OCI-LY1 (cell line): Measurements from ENCODE around the gene PAX9.

Source experiments
- H2AFZ ChIP-seq: fragments of 200-600 bp; sonication (generic), shearing (Covaris generic); 2 replicates; pipeline ENCODE4 v1.6.0; 2014; ENCODE audit warnings: antibody characterized with exemption, mild to moderate bottlenecking, low read length
- H3F3A ChIP-seq: fragments of 200-600 bp; sonication (generic), shearing (Covaris generic); 2 replicates; pipeline ENCODE4 v1.6.0; 2014; ENCODE audit warnings: mild to moderate bottlenecking, antibody characterized with exemption, low read length, moderate library complexity; ENCODE audit not compliant: insufficient read depth
- H3K27ac ChIP-seq: fragments of 200-600 bp; sonication (generic); 2 replicates; pipeline ENCODE4 v1.5.1; 2014; ENCODE audit warnings: low read length, mixed run types, mild to moderate bottlenecking, low read depth; ENCODE audit not compliant: poor library complexity, severe bottlenecking
- H3K27me3 ChIP-seq: fragments of 200-600 bp; sonication (generic); 2 replicates; pipeline ENCODE4 v1.6.0; 2014; ENCODE audit warnings: antibody characterized with exemption, mild to moderate bottlenecking, low read length, moderate library complexity; ENCODE audit not compliant: insufficient read depth
- H3K36me3 ChIP-seq: fragments of 200-600 bp; sonication (generic); 2 replicates; pipeline ENCODE4 v1.6.1; 2014; ENCODE audit warnings: mild to moderate bottlenecking, antibody characterized with exemption, low read length, moderate library complexity, mixed read lengths; ENCODE audit not compliant: insufficient read depth
- H3K4me1 ChIP-seq: fragments of 200-600 bp; sonication (generic); 2 replicates; pipeline ENCODE4 v1.5.1; 2014; ENCODE audit warnings: mild to moderate bottlenecking, low read length, moderate library complexity; ENCODE audit not compliant: insufficient read depth, severe bottlenecking
- H3K4me2 ChIP-seq: fragments of 200-600 bp; sonication (generic), shearing (Covaris generic); 2 replicates; pipeline ENCODE4 v1.6.1; 2014; ENCODE audit warnings: low read length
- H3K4me3 ChIP-seq: fragments of 200-600 bp; sonication (generic); 2 replicates; pipeline ENCODE4 v1.5.1; 2014; ENCODE audit warnings: low read length, low read depth, mild to moderate bottlenecking, mixed read lengths; ENCODE audit not compliant: poor library complexity, severe bottlenecking
- H3K79me2 ChIP-seq: fragments of 200-600 bp; shearing (Covaris generic); 2 replicates; pipeline ENCODE4 v1.6.1; 2016; ENCODE audit warnings: mixed run types, low read length, mixed read lengths; ENCODE audit not compliant: insufficient read depth
- H3K9ac ChIP-seq: fragments of 200-600 bp; sonication (generic), shearing (Covaris generic); 2 replicates; pipeline ENCODE4 v1.6.1; 2014; ENCODE audit warnings: mild to moderate bottlenecking, low read length, mixed read lengths
- H3K9me2 ChIP-seq: fragments of 200-600 bp; sonication (generic), shearing (Covaris generic); 2 replicates; pipeline ENCODE4 v1.6.1; 2014; ENCODE audit warnings: low read depth, mild to moderate bottlenecking, low read length, mixed read lengths
- H3K9me3 ChIP-seq: fragments of 200-600 bp; shearing (Covaris generic); 2 replicates; pipeline ENCODE4 v1.6.1; 2014; ENCODE audit warnings: low read length, mixed read lengths
- H4K20me1 ChIP-seq: fragments of 200-600 bp; sonication (generic), shearing (Covaris generic); 2 replicates; pipeline ENCODE4 v1.6.0; 2016; ENCODE audit warnings: mild to moderate bottlenecking, low read length; ENCODE audit not compliant: insufficient read depth
- CTCF ChIP-seq: fragments of 200-600 bp; sonication (generic), shearing (Covaris generic); IDR thresholded peaks from 2 replicates; pipeline ENCODE4 v1.5.1; 2017; ENCODE audit warnings: mild to moderate bottlenecking, antibody characterized with exemption, low read length, moderate library complexity, mixed read lengths
- EZH2 ChIP-seq: fragments of 200-600 bp; sonication (generic), shearing (Covaris generic); IDR thresholded peaks from 2 replicates; pipeline ENCODE4 v1.8.0; 2017; ENCODE audit warnings: borderline replicate concordance, mixed run types, mild to moderate bottlenecking, antibody characterized with exemption, low read length, moderate library complexity, mixed read lengths

Gene PAX9

GRCh38 chr14:36657399-36658122, 4.1 kb upstream of the PAX9 start:
- no peaks in the 10 kb centered on the region for H3K9me3 ChIP-seq
- no peaks in the 10 kb centered on the region for H4K20me1 ChIP-seq
- no peaks in the 10 kb centered on the region for H3K79me2 ChIP-seq
- H3K9ac ChIP-seq = no peak overlapping the region
- no peaks in the 10 kb centered on the region for H3F3A ChIP-seq
- H3K9me2 ChIP-seq = no peaks in the 10 kb centered on the region
- no peaks in the 10 kb centered on the region for H3K36me3 ChIP-seq
- H3K4me3 ChIP-seq = no peak overlapping the region
- H3K4me2 ChIP-seq = no peak overlapping the region
- H3K4me1 ChIP-seq = no peaks in the 10 kb centered on the region
- no peak for TF ChIP-seq CTCF
- no peak for TF ChIP-seq EZH2
- H3K27me3 ChIP-seq = no peaks in the 10 kb centered on the region
- H3K27ac ChIP-seq = no peak overlapping the region
- H2AFZ ChIP-seq = no peak overlapping the region

- H3F3A ChIP-seq = no peaks in the 10 kb centered on the region
- no peaks in the 10 kb centered on the region for H4K20me1 ChIP-seq
- H3K27ac ChIP-seq = no peak overlapping the region
- H3K4me1 ChIP-seq = no peaks in the 10 kb centered on the region
- H3K9ac ChIP-seq = no peak overlapping the region
- no peak overlapping the region for H2AFZ ChIP-seq
- H3K9me2 ChIP-seq = no peaks in the 10 kb centered on the region
- H3K36me3 ChIP-seq = no peaks in the 10 kb centered on the region
- no peaks in the 10 kb centered on the region for H3K9me3 ChIP-seq
- H3K27me3 ChIP-seq = no peaks in the 10 kb centered on the region
- no peak overlapping the region for H3K4me3 ChIP-seq
- H3K4me2 ChIP-seq = no peak overlapping the region
- H3K79me2 ChIP-seq = no peaks in the 10 kb centered on the region
- no peak for TF ChIP-seq EZH2
- TF ChIP-seq CTCF = no peak
Observed at GRCh38 chr14:36658123-36659009, 3.3 kb upstream of the PAX9 start.

- H3F3A ChIP-seq = no peaks in the 10 kb centered on the region
- TF ChIP-seq EZH2 = no peak
- TF ChIP-seq CTCF = no peak
- no peaks in the 10 kb centered on the region for H3K4me1 ChIP-seq
- no peak overlapping the region for H3K27ac ChIP-seq
- no peaks in the 10 kb centered on the region for H3K79me2 ChIP-seq
- H3K4me3 ChIP-seq = no peak overlapping the region
- H3K4me2 ChIP-seq = no peak overlapping the region
- no peak overlapping the region for H2AFZ ChIP-seq
- H3K9ac ChIP-seq = no peak overlapping the region
- no peaks in the 10 kb centered on the region for H3K36me3 ChIP-seq
- H4K20me1 ChIP-seq = no peaks in the 10 kb centered on the region
- H3K27me3 ChIP-seq = no peaks in the 10 kb centered on the region
- no peaks in the 10 kb centered on the region for H3K9me3 ChIP-seq
- no peaks in the 10 kb centered on the region for H3K9me2 ChIP-seq
Observed at GRCh38 chr14:36659010-36659821, 2.4 kb upstream of the PAX9 start.
